ENCODE data around the gene RAB3B. TPM values are rescaled to one million over a fixed set of nuclear protein-coding genes. Genes with fewer than 3 reads are reported as not detected.
"Not testable (repeated sequence)": the region's sequence is repeated elsewhere in the genome, so short reads cannot be mapped to it uniquely, and the experiment has no call there.

RAB3B gene
- total RNA-seq, 4 donors from 2014 or later = 0.02 to 0.04 TPM; not detected in 2

DNA sequence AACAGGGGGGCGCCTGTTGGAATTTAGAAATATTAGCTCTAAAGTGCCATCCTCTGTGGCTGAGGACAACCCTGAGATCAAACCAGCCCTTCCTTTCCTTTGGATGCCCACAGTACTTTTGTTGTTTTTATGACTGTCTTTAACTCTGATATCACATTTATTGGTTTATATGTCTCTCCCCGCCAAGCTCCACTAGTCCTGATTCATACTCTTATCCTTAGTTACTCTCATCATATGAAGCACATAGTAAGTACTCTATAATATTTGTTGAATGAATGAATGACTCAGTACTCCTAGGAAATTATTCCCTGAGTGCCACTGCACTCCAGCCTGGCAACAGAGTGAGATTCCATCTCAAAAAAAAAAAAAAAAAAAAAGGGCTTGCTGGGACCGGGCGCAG lies 89.3 kb downstream of the RAB3B start:
- Histone ChIP-seq H3K4me3 (no peak overlapping the region), H3K9me3 (no peaks in the 10 kb centered on the region), H3K27me3 (peaks cover 7 to 19% (median 8%) of the 10 kb centered on the region in 3 donors), H3K4me1 (no peaks in the 10 kb centered on the region), H3K27ac (no peak overlapping the region), H3K36me3 (no peaks in the 10 kb centered on the region)
- in situ Hi-C loops (cut with MboI; ENCODE audit: low sequenced_read_pairs in 4 of 4) = loop anchor here in 2 of 4 donors (5.0 to 10.0 kb wide), 2 partner anchors 96 to 104 kb away; no protein-coding TSS in a partner anchor
- ATAC-seq (no peak), DNase-seq (no peak)
- TF ChIP-seq, protein P1, sequence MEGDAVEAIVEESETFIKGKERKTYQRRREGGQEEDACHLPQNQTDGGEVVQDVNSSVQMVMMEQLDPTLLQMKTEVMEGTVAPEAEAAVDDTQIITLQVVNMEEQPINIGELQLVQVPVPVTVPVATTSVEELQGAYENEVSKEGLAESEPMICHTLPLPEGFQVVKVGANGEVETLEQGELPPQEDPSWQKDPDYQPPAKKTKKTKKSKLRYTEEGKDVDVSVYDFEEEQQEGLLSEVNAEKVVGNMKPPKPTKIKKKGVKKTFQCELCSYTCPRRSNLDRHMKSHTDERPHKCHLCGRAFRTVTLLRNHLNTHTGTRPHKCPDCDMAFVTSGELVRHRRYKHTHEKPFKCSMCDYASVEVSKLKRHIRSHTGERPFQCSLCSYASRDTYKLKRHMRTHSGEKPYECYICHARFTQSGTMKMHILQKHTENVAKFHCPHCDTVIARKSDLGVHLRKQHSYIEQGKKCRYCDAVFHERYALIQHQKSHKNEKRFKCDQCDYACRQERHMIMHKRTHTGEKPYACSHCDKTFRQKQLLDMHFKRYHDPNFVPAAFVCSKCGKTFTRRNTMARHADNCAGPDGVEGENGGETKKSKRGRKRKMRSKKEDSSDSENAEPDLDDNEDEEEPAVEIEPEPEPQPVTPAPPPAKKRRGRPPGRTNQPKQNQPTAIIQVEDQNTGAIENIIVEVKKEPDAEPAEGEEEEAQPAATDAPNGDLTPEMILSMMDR (IDR thresholded peaks at IDR 0.05 in 4 of 5, conservative IDR thresholded peaks at IDR 0.05 in 1 of 5) = no peak
- TF ChIP-seq POLR2A (IDR thresholded peaks at IDR 0.05) = no peak
- intact Hi-C loops (cut with DNase I; ENCODE audit: low total_unique reads) = no loop called here

DNA sequence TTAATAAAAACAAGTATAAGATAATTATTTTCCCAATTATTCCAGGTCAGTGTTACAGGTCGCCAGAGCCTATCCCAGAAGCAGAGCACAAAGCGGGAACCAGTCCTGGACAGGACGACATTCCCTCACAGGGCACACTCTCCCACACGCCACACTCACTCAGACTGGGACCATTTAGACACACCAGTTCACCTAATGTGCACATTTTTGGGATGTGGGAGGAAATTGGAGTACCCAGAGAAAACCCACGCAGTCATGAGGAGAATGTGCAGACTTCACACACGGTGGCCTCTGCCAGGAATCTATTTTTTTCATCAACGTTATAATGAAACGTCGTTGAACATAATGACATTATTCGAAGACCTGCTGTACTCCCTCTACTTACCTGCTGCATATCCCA lies 91.5 kb downstream of the RAB3B start:
- no peak for DNase-seq
- Histone ChIP-seq H3K4me3 (no peak overlapping the region), H3K27ac (no peak overlapping the region), H3K4me1 (no peaks in the 10 kb centered on the region), H3K27me3 (peaks cover 3 to 25% (median 7%) of the 10 kb centered on the region in 3 donors), H3K36me3 (no peaks in the 10 kb centered on the region), H3K9me3 (no peaks in the 10 kb centered on the region)
- ATAC-seq = no peak
- intact Hi-C loops (cut with DNase I; ENCODE audit: low total_unique reads) (no loop called here), in situ Hi-C loops (cut with MboI; ENCODE audit: low sequenced_read_pairs in 4 of 4) (loop anchor here in 1 of 4 donors (5.0 kb wide), 1 partner anchor 103 kb away; no protein-coding TSS in a partner anchor)
- TF ChIP-seq POLR2A (IDR thresholded peaks at IDR 0.05) = no peak
- TF ChIP-seq, protein P1 (IDR thresholded peaks at IDR 0.05 in 4 of 5, conservative IDR thresholded peaks at IDR 0.05 in 1 of 5) = no peak

DNA sequence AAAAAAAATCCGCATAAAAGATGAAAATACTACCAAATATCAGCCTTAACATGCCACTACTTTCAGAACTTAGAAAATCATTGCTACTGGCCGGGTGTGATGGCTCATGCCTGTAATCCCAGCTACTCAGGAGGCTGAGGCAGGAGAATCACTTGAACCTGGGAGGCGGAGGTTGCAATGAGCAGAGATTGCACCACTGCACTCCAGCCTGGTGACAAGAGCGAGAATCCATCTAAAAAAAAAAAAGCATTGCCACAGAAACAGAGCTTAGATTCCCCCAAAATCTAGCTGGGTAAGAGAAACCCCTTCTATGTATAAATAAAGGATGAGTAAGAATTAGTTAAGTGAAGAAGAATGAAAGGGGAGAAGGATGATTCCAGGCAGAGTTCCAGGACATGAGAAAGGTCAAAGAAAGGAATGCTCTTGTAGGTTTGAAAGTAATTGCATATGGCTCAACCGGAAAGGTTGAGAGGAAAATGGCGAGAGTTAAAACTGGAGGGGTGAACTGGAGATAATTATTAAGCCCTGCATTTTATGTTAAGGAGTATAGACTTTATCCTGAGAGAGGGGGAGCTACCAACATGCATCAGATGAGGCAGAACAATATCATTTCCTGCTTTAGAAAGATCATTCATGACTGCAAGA lies 92.3 kb downstream of the RAB3B start:
- intact Hi-C loops (cut with DNase I; ENCODE audit: low total_unique reads) = no loop called here
- no peak for ATAC-seq
- H3K27ac ChIP-seq = no peak overlapping the region
- peaks cover 3 to 25% (median 7%) of the 10 kb centered on the region in 3 donors for H3K27me3 ChIP-seq
- H3K9me3 ChIP-seq = no peaks in the 10 kb centered on the region
- no peak for DNase-seq
- no peaks in the 10 kb centered on the region for H3K4me1 ChIP-seq
- H3K36me3 ChIP-seq = no peaks in the 10 kb centered on the region
- H3K4me3 ChIP-seq = no peak overlapping the region
- no peak for TF ChIP-seq POLR2A (IDR thresholded peaks at IDR 0.05)
- TF ChIP-seq, protein P1 (IDR thresholded peaks at IDR 0.05 in 4 of 5, conservative IDR thresholded peaks at IDR 0.05 in 1 of 5) = no peak
- in situ Hi-C loops (cut with MboI; ENCODE audit: low sequenced_read_pairs in 4 of 4) = loop anchor here in 1 of 4 donors (5.0 kb wide), 1 partner anchor 104 kb away; no protein-coding TSS in a partner anchor

DNA sequence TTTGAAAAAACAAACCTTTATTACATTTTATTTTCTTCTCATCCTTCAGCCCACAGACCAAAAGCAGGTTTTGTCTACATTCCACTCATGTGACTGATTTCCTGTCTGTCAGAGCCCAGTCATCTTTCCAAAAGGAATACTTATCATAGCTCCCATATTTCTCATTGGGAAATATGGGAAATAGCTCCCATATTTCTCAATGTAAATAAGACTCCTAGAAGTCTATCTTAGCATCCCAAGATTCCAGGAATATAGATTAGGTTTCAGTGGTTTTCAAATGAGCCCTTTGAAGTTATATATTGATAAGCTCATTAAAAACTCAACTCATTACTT lies 92.8 kb downstream of the RAB3B start:
- ATAC-seq = no peak
- H3K9me3 ChIP-seq = no peaks in the 10 kb centered on the region
- H3K4me1 ChIP-seq = no peaks in the 10 kb centered on the region
- intact Hi-C loops (cut with DNase I; ENCODE audit: low total_unique reads) = loop anchor here (1.0 kb wide), 1 partner anchor 105 kb away; no protein-coding TSS in a partner anchor
- TF ChIP-seq, protein P1 (IDR thresholded peaks at IDR 0.05 in 4 of 5, conservative IDR thresholded peaks at IDR 0.05 in 1 of 5) = no peak
- no peak for TF ChIP-seq POLR2A (IDR thresholded peaks at IDR 0.05)
- DNase-seq = no peak
- peaks cover 7 to 26% (median 7%) of the 10 kb centered on the region in 3 donors for H3K27me3 ChIP-seq
- H3K36me3 ChIP-seq = no peaks in the 10 kb centered on the region
- in situ Hi-C loops (cut with MboI; ENCODE audit: low sequenced_read_pairs in 4 of 4) = loop anchor here in 1 of 4 donors (5.0 kb wide), 1 partner anchor 105 kb away; no protein-coding TSS in a partner anchor
- H3K27ac ChIP-seq = no peak overlapping the region
- no peak overlapping the region for H3K4me3 ChIP-seq

DNA sequence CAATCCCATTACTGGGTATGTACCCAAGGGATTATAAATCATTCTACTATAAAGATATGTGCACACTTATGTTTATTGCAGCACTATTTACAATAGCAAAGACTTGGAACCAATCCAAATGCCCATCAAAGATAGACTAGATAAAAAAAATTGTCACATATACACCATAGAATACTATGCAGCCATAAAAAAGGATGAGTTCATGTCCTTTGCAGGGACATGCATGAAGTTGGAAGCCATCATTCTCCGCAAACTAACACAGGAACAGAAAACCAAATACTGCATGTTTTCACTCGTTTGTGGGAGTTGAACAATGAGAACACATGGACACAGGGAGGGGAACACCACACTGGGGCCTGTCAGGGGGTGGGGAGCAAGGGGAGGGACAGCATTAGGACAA lies 95.8 kb downstream of the RAB3B start:
- H3K4me1 ChIP-seq; H3K9me3 ChIP-seq; H3K36me3 ChIP-seq; intact Hi-C loops (cut with DNase I; ENCODE audit: low total_unique reads); H3K4me3 ChIP-seq; DNase-seq; ATAC-seq; H3K27ac ChIP-seq: not testable (repeated sequence)
- in situ Hi-C loops (cut with MboI; ENCODE audit: low sequenced_read_pairs in 4 of 4) = loop anchor here in 1 of 4 donors (5.0 kb wide), 1 partner anchor 108 kb away; no protein-coding TSS in a partner anchor
- peaks cover 7 to 33% (median 10%) of the 10 kb centered on the region in 3 donors for H3K27me3 ChIP-seq
